HG03135 (cell line): Measurements from ENCODE around the gene MCUR1.

ENCODE experiments used
- ATAC-seq: cut with Tn5 transposase; IDR thresholded peaks from one replicate; pipeline ENCODE4 v1.9.1; 2021; ENCODE audit warnings: mild to moderate bottlenecking, moderate library complexity; ENCODE audit not compliant: unreplicated experiment

Gene MCUR1

DNA sequence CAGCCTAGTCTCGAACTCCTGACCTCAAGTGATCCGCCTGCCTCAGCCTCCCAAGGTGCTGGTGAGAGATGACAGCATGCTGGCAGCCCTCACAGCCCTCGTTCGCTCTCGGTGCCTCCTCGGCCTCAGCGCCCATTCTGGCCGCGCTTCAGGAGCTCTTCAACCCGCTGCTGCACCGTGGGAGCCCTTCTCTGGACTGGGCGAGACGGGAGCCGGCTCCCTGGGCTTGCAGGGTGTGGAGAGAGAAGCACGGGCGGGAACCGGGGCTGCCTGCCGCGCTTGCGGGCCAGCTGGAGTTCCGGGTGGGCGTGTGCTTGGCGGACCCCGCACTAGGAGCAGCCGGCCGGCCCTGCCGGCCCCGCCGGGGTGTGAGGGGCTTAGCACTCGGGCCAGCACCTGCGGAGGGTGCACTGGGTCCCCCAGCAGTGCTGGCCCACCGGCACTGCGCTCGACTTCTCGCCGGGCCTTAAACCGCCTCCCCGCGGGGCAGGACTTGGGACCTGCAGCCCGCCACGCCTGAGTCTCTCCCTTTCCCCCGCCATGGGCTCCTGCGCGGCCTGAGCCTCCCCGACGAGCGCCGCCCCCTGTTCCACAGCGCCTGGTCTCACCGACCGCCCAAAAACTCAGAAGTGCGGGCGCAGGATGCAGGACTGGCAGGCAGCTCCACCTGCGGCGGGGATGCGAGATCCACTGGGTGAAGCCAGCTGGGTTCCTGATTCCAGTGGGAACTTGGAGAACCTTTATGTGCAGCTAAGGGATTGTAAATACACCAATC, 71.2 kb downstream of the MCUR1 start:
- no peak for ATAC-seq

DNA sequence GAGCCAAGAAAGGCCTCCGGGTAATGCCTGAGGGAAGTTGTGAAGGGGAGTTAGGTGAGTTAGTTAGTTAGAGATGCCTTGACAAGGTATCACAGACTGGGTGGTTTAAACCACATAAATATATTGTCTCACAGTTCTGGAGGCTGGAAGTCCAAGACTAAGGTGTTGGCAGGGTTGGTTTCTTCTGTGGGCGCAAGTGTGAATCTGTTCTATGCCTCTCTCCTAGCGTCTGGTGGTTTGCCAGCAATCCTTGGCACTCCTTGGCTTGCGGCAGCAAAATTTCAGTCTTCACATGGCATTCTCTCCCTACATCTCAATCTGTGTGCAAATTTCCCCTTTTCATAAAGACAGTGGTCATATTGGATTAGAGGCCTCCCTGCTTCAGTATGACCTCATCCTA, 73.0 kb downstream of the MCUR1 start:
- ATAC-seq = no peak
